Thymus (tissue), 14 donors: ENCODE data around the gene IFNA13. TPM values are rescaled to one million over a fixed set of nuclear protein-coding genes. Genes with fewer than 3 reads are reported as not detected.

Experiments
- DNase-seq, 9 donors: peaks; one replicate each; pipeline ENCODE4 v3.0.0-alpha.2; 2013; ENCODE audit warnings: low spot score in 9 of 9, low read depth in 6 of 9, missing footprints in 1 of 9
- H3K27ac ChIP-seq, 2 donors: one replicate each; pipeline ENCODE4 v1.5.1; 2013; ENCODE audit warnings: control low read depth in 1 of 2, low read depth in 1 of 2, low read length in 1 of 2, mild to moderate bottlenecking in 1 of 2, moderate library complexity in 1 of 2
- H3K27me3 ChIP-seq, 2 donors: one replicate each; pipeline ENCODE4 v1.5.1; 2013; ENCODE audit warnings: low read length in 1 of 2; ENCODE audit not compliant: control insufficient read depth in 2 of 2, insufficient read depth in 1 of 2
- H3K36me3 ChIP-seq, 2 donors: one replicate each; pipeline ENCODE4 v1.5.1; 2013; ENCODE audit warnings: low read length in 1 of 2, mild to moderate bottlenecking in 1 of 2, moderate library complexity in 1 of 2; ENCODE audit not compliant: control insufficient read depth in 2 of 2, insufficient read depth in 2 of 2
- H3K4me1 ChIP-seq, 2 donors: one replicate each; pipeline ENCODE4 v1.5.1; 2013; ENCODE audit warnings: low read length in 2 of 2; ENCODE audit not compliant: control insufficient read depth in 2 of 2, insufficient read depth in 2 of 2
- H3K4me3 ChIP-seq, 2 donors: one replicate each; pipeline ENCODE4 v1.5.1; 2013; ENCODE audit warnings: low read length in 2 of 2, control low read depth in 1 of 2, mild to moderate bottlenecking in 1 of 2
- H3K9me3 ChIP-seq, 2 donors: one replicate each; pipeline ENCODE4 v1.5.1; 2013; ENCODE audit warnings: low read length in 1 of 2, mild to moderate bottlenecking in 1 of 2; ENCODE audit not compliant: control insufficient read depth in 2 of 2, insufficient read depth in 1 of 2
- WGBS: extraction: QIAGEN DNeasy Blood & Tissue Kit; methylation state at CpG from one replicate; pipeline ENCODE4 v1.1.7; 2013; 5-methylcytosine and 5-hydroxymethylcytosine counted together
- long read RNA-seq, 10 donors: transcript quantifications; one replicate each; lab custom pipeline, GENCODE V29; 2026
- polyA plus RNA-seq: library from polyadenylated mRNA; stranded (reverse); fragments of 200-250 nt; gene quantifications from one replicate; pipeline ENCODE4 v1.2.3, GENCODE V29; 2013
- total RNA-seq: library from RNA; stranded (reverse); fragments of 120-200 nt; gene quantifications from one replicate; pipeline ENCODE4 v1.2.4, GENCODE V29; 2013
- donor health status: healthy.

The IFNA13 gene
- not detected for total RNA-seq
- 0.02 TPM for polyA plus RNA-seq
- long read RNA-seq, donor 1: 0 reads
- long read RNA-seq, donor 2: 0 reads
- long read RNA-seq, donor 3: 0 reads
- long read RNA-seq, donor 4: 0 reads
- long read RNA-seq, donor 5: 0 reads
- long read RNA-seq, donor 6: 0 reads
- long read RNA-seq, donor 7: 0 reads
- long read RNA-seq, donor 8: 0 reads
- long read RNA-seq, donor 9: 0 reads
- long read RNA-seq, donor 10: 0 reads

GRCh38 chr9:21367957-21368356 is at the start of gene IFNA13:
TSS of gene IFNA13 (minus strand) at chr9:21368057. CDS start at chr9:21368010, 47 bp downstream.
- H3K9me3 ChIP-seq: no peaks in the 10 kb centered on the region
- no peak for DNase-seq
- no peaks in the 10 kb centered on the region for H3K36me3 ChIP-seq
- 96% methylated on average over 3 of the region's 3 CpGs for WGBS
- H3K4me3 ChIP-seq: no peak within 1 kb of the TSS
- H3K27me3 ChIP-seq: no peaks in the 10 kb centered on the region
- no peak within 1 kb of the TSS for H3K27ac ChIP-seq
- no peaks in the 10 kb centered on the region for H3K4me1 ChIP-seq

DNA sequence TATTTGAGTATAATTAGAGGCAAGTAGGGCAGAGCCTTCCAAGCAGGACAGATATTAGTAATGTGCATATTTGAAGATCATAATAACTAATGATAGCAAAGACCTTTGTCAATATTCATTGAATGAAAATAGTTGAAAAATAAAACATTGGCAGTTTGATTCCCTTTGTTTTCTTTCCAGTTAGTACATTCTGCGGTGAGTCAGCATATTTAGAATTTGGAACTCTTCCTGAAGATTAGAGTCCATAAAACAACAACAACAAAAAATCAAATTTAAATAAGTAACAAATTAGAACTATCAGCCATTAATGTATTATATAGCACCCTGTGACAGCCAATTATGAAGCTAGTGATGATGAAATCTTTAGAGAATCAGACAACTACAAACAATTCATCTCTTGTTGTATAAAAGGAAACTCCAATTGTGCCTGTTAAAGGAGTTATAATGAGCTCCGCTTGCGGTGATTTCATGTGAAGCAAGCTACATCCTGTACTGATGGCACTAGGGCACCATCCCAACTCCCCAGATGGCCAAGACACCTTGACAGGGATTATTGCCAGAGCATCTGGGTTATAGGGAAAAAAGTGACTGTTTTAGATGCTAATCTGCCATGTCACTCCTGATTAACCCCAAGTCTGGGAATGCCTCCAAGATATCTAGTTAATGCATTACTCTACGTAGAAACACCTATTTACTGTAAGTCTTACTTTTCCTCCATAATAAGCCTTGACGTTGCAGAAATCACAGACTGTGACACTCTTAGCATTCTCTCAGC is 47.8 kb upstream of the IFNA13 start:
- DNase-seq: no peak
- Histone ChIP-seq H3K27ac (no peak overlapping the region), H3K27me3 (no peaks in the 10 kb centered on the region), H3K4me1 (no peaks in the 10 kb centered on the region), H3K4me3 (no peak overlapping the region), H3K9me3 (no peaks in the 10 kb centered on the region), H3K36me3 (no peaks in the 10 kb centered on the region)
- WGBS: 96% methylated on average over 5 of the region's 5 CpGs

- DNase-seq: no peak
- Histone ChIP-seq H3K36me3 (no peaks in the 10 kb centered on the region), H3K9me3 (no peaks in the 10 kb centered on the region), H3K27ac (no peak overlapping the region), H3K4me1 (no peaks in the 10 kb centered on the region), H3K4me3 (no peak overlapping the region), H3K27me3 (no peaks in the 10 kb centered on the region)
- 98% methylated on average over 2 of the region's 2 CpGs for WGBS
Measured at GRCh38 chr9:21414220-21414940, 46.5 kb upstream of the IFNA13 start.

- Histone ChIP-seq H3K9me3 (no peaks in the 10 kb centered on the region), H3K4me3 (no peak overlapping the region), H3K36me3 (no peaks in the 10 kb centered on the region), H3K27me3 (no peaks in the 10 kb centered on the region), H3K4me1 (no peaks in the 10 kb centered on the region), H3K27ac (no peak overlapping the region)
- WGBS: 81% methylated on average over 5 of the region's 5 CpGs
- DNase-seq: peak in 3 of 9 donors; percentile 13 to 35 (median 26)
Measured at GRCh38 chr9:21413624-21414023, 45.8 kb upstream of the IFNA13 start.

- Histone ChIP-seq H3K9me3 (no peaks in the 10 kb centered on the region), H3K4me1 (no peaks in the 10 kb centered on the region), H3K36me3 (no peaks in the 10 kb centered on the region), H3K27me3 (no peaks in the 10 kb centered on the region), H3K27ac (no peak overlapping the region), H3K4me3 (no peak overlapping the region)
- WGBS: 98% methylated on average over 4 of the region's 4 CpGs
- DNase-seq: no peak
Measured at GRCh38 chr9:21413151-21413550, 45.3 kb upstream of the IFNA13 start.

GRCh38 chr9:21412107-21412506 is 44.2 kb upstream of the IFNA13 start:
- H3K27ac ChIP-seq: no peak overlapping the region
- H3K36me3 ChIP-seq: no peaks in the 10 kb centered on the region
- no peak for DNase-seq
- H3K9me3 ChIP-seq: no peaks in the 10 kb centered on the region
- no peak overlapping the region for H3K4me3 ChIP-seq
- H3K27me3 ChIP-seq: no peaks in the 10 kb centered on the region
- H3K4me1 ChIP-seq: no peaks in the 10 kb centered on the region

GRCh38 chr9:21408817-21409216 is 41.0 kb upstream of the IFNA13 start, which contains the start of gene IFNA8:
TSS of gene IFNA8 (plus strand) at chr9:21409117. CDS start at chr9:21409177, 60 bp downstream.
- Histone ChIP-seq H3K4me3 (no peak within 1 kb of the TSS), H3K27ac (no peak within 1 kb of the TSS), H3K36me3 (no peaks in the 10 kb centered on the region), H3K4me1 (no peaks in the 10 kb centered on the region), H3K9me3 (no peaks in the 10 kb centered on the region), H3K27me3 (peaks cover 0 to 4% of the 10 kb centered on the region in 2 donors)
- no peak for DNase-seq
- WGBS: 94% methylated on average over 1 of the region's 1 CpG

- H3K4me3 ChIP-seq: no peak overlapping the region
- no peak overlapping the region for H3K27ac ChIP-seq
- no peak for DNase-seq
- H3K27me3 ChIP-seq: peaks cover 19 to 30% of the 10 kb centered on the region in 2 donors
- no peaks in the 10 kb centered on the region for H3K9me3 ChIP-seq
- no peaks in the 10 kb centered on the region for H3K36me3 ChIP-seq
- peaks cover 3 to 7% of the 10 kb centered on the region in 2 donors for H3K4me1 ChIP-seq
- WGBS: 90% methylated on average over 3 of the region's 3 CpGs
Measured at GRCh38 chr9:21404146-21404545, 36.3 kb upstream of the IFNA13 start.
